CD14-positive monocyte (primary cell): ENCODE measurements around the gene SLC25A30. TPM values are rescaled to one million over a fixed set of nuclear protein-coding genes. Genes with fewer than 3 reads are reported as not detected.

Experiments used
- DNase-seq, 3 donors: peaks; one replicate each; pipeline ENCODE4 v3.0.0-alpha.2; 2011 to 2022
- H2AFZ ChIP-seq: 2 replicates; pipeline ENCODE4 v1.6.0; 2012; ENCODE audit warnings: mild to moderate bottlenecking, low read depth, low read length, inconsistent platforms; ENCODE audit not compliant: insufficient read depth, poor library complexity, severe bottlenecking
- H3K27ac ChIP-seq, 2 donors: 1 replicate in 1 of 2; 2 replicates in 1 of 2; pipeline ENCODE4 v1.5.1; 2012 to 2013; ENCODE audit warnings: low read length in 2 of 2, control low read depth in 1 of 2, inconsistent platforms in 1 of 2, low read depth in 1 of 2, mild to moderate bottlenecking in 1 of 2
- H3K27me3 ChIP-seq, 2 donors: one replicate each; pipeline versions ENCODE4 v1.6.0 to v1.6.1; 2011 to 2013; ENCODE audit warnings: low read length in 2 of 2; ENCODE audit not compliant: control insufficient read depth in 2 of 2, insufficient read depth in 2 of 2
- H3K36me3 ChIP-seq, 2 donors: replicated peaks in 1 of 2; 1 replicate in 1 of 2; 2 replicates in 1 of 2; pipeline versions ENCODE4 v1.5.1 to v1.6.1; 2012 to 2013; ENCODE audit warnings: low read length in 2 of 2, control low read depth in 1 of 2, inconsistent platforms in 1 of 2, mild to moderate bottlenecking in 1 of 2; ENCODE audit not compliant: insufficient read depth in 2 of 2, control insufficient read depth in 1 of 2
- H3K4me1 ChIP-seq, 2 donors: 1 replicate in 1 of 2; 2 replicates in 1 of 2; pipeline versions ENCODE4 v1.5.1 to v1.6.1; 2012 to 2013; ENCODE audit warnings: low read length in 2 of 2, control low read depth in 1 of 2, inconsistent platforms in 1 of 2, mild to moderate bottlenecking in 1 of 2, moderate library complexity in 1 of 2; ENCODE audit not compliant: insufficient read depth in 2 of 2, control insufficient read depth in 1 of 2
- H3K4me2 ChIP-seq: replicated peaks from 2 replicates; pipeline ENCODE3; 2012; ENCODE audit warnings: low read length, moderate library complexity, mild to moderate bottlenecking; ENCODE audit not compliant: poor library complexity, severe bottlenecking; ENCODE audit errors: extremely low read depth
- H3K4me3 ChIP-seq, 3 experiments: fragments of 200-600 bp in 1 of 3; sonication (generic) in 1 of 3; replicated peaks in 1 of 3; 1 replicate in 2 of 3; 2 replicates in 1 of 3; pipeline ENCODE4 v1.5.1; 2011 to 2013; ENCODE audit warnings: low read length in 3 of 3, mild to moderate bottlenecking in 3 of 3, control low read depth in 2 of 3, low read depth in 2 of 3, inconsistent platforms in 1 of 3, moderate library complexity in 1 of 3
- H3K79me2 ChIP-seq: 2 replicates; pipeline ENCODE4 v1.6.0; 2012; ENCODE audit warnings: mild to moderate bottlenecking, control low read depth, inconsistent platforms, low read length, moderate library complexity; ENCODE audit not compliant: insufficient read depth
- H3K9ac ChIP-seq: 2 replicates; pipeline ENCODE4 v1.6.0; 2017; ENCODE audit warnings: low read length, mild to moderate bottlenecking; ENCODE audit not compliant: insufficient read depth, poor library complexity, severe bottlenecking
- H3K9me3 ChIP-seq, 2 donors: replicated peaks in 1 of 2; 1 replicate in 1 of 2; 2 replicates in 1 of 2; pipeline versions ENCODE4 v1.5.1 to v1.6.1; 2012 to 2013; ENCODE audit warnings: low read length in 2 of 2, control low read depth in 1 of 2; ENCODE audit not compliant: control insufficient read depth in 1 of 2, insufficient read depth in 1 of 2
- H4K20me1 ChIP-seq: 2 replicates; pipeline ENCODE4 v1.6.0; 2012; ENCODE audit warnings: mild to moderate bottlenecking, low read length, control low read depth, moderate library complexity; ENCODE audit not compliant: insufficient read depth
- H3K27ac Mint-ChIP-seq, 7 donors: one replicate each; pipeline ENCODE4 v1.8.0; 2020; ENCODE audit warnings: mild to moderate bottlenecking in 7 of 7, mixed read lengths in 7 of 7, moderate library complexity in 6 of 7, inconsistent platforms in 2 of 7
- H3K27me3 Mint-ChIP-seq, 3 donors: one replicate each; pipeline ENCODE4 v1.8.0; 2021 to 2022; ENCODE audit warnings: low read depth in 3 of 3, mild to moderate bottlenecking in 3 of 3, mixed read lengths in 3 of 3, moderate library complexity in 3 of 3, inconsistent platforms in 1 of 3
- H3K36me3 Mint-ChIP-seq, 2 donors: one replicate each; pipeline ENCODE4 v1.8.0; 2020; ENCODE audit warnings: mixed read lengths in 2 of 2, inconsistent platforms in 1 of 2, mild to moderate bottlenecking in 1 of 2
- H3K4me1 Mint-ChIP-seq: one replicate; pipeline ENCODE4 v1.8.0; 2020; ENCODE audit warnings: mild to moderate bottlenecking, mixed read lengths
- H3K4me3 Mint-ChIP-seq, 2 donors: one replicate each; pipeline ENCODE4 v1.8.0; 2020; ENCODE audit warnings: mild to moderate bottlenecking in 2 of 2, mixed read lengths in 2 of 2, moderate library complexity in 1 of 2
- H3K9me3 Mint-ChIP-seq, 7 donors: one replicate each; pipeline ENCODE4 v1.8.0; 2020 to 2022; ENCODE audit warnings: mixed read lengths in 7 of 7, mild to moderate bottlenecking in 6 of 7, moderate library complexity in 6 of 7, inconsistent platforms in 2 of 7
- WGBS: methylation state at CpG from one replicate; pipeline ENCODE4 v1.1.5; 2013; ENCODE audit warnings: missing lambda C conversion rate; ENCODE audit not compliant: insufficient coverage; 5-methylcytosine and 5-hydroxymethylcytosine counted together
- intact Hi-C, 2 donors: fragments of 100-400 bp; cut with micrococcal nuclease; formaldehyde crosslinking; loops; one replicate each; pipeline versions ENCODE4 v1.15.0 to v1.15.1; 2023
- polyA plus RNA-seq, 3 donors: library from polyadenylated mRNA; depleted of rRNA in 1 of 3; unstranded in 2 of 3; stranded (reverse) in 1 of 3; fragments of 300-500 nt in 2 of 3; fragments of >200 nt in 1 of 3; fragmentation: Illumina TruSeq in 2 of 3; gene quantifications; 1 replicate in 2 of 3; 2 replicates in 1 of 3; pipeline ENCODE4 v1.2.3, GENCODE V29; 2012 to 2021
- TF ChIP-seq, protein P1 (sequence below): fragments of 200-600 bp; IDR thresholded peaks from one replicate; pipeline ENCODE4 v1.8.0; 2022; ENCODE audit warnings: antibody characterized with exemption, mild to moderate bottlenecking

SLC25A30 gene
- polyA plus RNA-seq, 3 donors, result 0.92 to 14.0 (median 2.3) TPM

DNA sequence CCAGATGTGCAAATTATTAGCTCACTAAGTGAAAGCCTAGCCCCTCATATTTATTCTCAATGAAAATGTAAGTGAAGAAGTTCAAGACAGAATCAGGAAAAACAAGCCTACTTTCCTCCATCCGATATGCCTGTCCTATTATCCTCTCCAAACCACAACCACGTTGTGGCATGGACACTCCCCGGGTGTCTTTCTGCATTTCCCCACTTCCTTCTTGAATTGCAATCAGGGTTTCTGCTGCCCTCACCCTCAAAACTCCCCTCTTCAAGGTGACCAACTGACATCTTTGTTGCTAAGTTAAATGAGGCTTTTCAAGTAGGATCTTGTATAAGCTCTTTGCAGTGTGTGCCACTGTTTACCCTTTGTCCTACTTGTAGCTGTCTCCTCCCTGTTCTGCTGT, 11.8 kb downstream of the SLC25A30 start:
- Histone ChIP-seq H3K9me3 (no peaks in the 10 kb centered on the region), H3K36me3 (peaks cover 73 to 100% of the 10 kb centered on the region in 2 donors), H4K20me1 (peaks cover 35% of the 10 kb centered on the region), H3K4me1 (peaks cover 7 to 11% of the 10 kb centered on the region in 2 donors), H3K4me3 (no peak overlapping the region), H2AFZ (no peak overlapping the region), H3K27ac (peak overlapping the region in 1 of 2 donors; percentile 5), H3K4me2 (no peak overlapping the region), H3K9ac (no peak overlapping the region), H3K27me3 (no peaks in the 10 kb centered on the region), H3K79me2 (peaks cover 7% of the 10 kb centered on the region)
- H3K4me1 Mint-ChIP-seq, result peaks cover 18% of the 10 kb centered on the region
- DNase-seq, result no peak
- H3K36me3 Mint-ChIP-seq, result peaks cover 83 to 93% of the 10 kb centered on the region in 2 donors
- no peaks in the 10 kb centered on the region for H3K9me3 Mint-ChIP-seq
- intact Hi-C loops, result no loop called here
- H3K27ac Mint-ChIP-seq, result peak overlapping the region in 5 of 7 donors; percentile 1 to 57 (median 37)
- no peaks in the 10 kb centered on the region for H3K27me3 Mint-ChIP-seq
- TF ChIP-seq, protein P1, sequence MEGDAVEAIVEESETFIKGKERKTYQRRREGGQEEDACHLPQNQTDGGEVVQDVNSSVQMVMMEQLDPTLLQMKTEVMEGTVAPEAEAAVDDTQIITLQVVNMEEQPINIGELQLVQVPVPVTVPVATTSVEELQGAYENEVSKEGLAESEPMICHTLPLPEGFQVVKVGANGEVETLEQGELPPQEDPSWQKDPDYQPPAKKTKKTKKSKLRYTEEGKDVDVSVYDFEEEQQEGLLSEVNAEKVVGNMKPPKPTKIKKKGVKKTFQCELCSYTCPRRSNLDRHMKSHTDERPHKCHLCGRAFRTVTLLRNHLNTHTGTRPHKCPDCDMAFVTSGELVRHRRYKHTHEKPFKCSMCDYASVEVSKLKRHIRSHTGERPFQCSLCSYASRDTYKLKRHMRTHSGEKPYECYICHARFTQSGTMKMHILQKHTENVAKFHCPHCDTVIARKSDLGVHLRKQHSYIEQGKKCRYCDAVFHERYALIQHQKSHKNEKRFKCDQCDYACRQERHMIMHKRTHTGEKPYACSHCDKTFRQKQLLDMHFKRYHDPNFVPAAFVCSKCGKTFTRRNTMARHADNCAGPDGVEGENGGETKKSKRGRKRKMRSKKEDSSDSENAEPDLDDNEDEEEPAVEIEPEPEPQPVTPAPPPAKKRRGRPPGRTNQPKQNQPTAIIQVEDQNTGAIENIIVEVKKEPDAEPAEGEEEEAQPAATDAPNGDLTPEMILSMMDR, result no peak
- 0% methylated on average over 3 of the region's 3 CpGs for WGBS
- no peak overlapping the region for H3K4me3 Mint-ChIP-seq

DNA sequence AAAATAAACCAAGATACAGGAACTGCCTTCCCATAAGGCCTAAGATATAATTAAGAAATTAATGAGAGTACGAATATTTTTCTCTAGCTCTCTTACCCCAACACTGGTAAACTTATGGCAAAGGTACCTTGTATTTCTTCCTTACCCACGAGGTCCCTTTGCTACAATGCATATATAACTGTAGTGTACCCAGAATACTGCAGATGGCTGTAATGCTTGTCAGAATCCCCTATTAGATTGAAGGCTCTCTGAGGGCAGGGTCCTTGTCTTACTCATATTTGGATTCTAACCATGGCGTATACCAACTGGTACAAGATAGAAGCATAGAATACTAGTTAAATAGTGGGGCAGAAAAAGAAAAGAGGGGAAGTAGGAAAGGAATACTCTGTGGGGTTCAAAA, 15.1 kb downstream of the SLC25A30 start:
- Histone ChIP-seq H3K36me3 (peaks cover 90 to 99% of the 10 kb centered on the region in 2 donors), H3K4me3 (no peak overlapping the region), H4K20me1 (peaks cover 16% of the 10 kb centered on the region), H3K4me1 (peaks cover 6 to 7% of the 10 kb centered on the region in 2 donors), H3K79me2 (no peaks in the 10 kb centered on the region), H2AFZ (no peak overlapping the region), H3K27me3 (no peaks in the 10 kb centered on the region), H3K9me3 (no peaks in the 10 kb centered on the region), H3K9ac (no peak overlapping the region), H3K27ac (no peak overlapping the region), H3K4me2 (no peak overlapping the region)
- Mint-ChIP-seq H3K9me3 (no peaks in the 10 kb centered on the region), H3K4me1 (peaks cover 8% of the 10 kb centered on the region), H3K4me3 (no peak overlapping the region), H3K27me3 (no peaks in the 10 kb centered on the region), H3K36me3 (peaks cover 81 to 87% of the 10 kb centered on the region in 2 donors), H3K27ac (no peak overlapping the region)
- no peak for DNase-seq
- no CpG with 5 or more reads among the region's 3 CpGs for WGBS
- TF ChIP-seq, protein P1, result no peak
- intact Hi-C loops, result no loop called here
